Measurements from ENCODE around the gene AMMECR1. TPM values are rescaled to one million over a fixed set of nuclear protein-coding genes. Genes with fewer than 3 reads are reported as not detected.
"Not testable (repeated sequence)": the region's sequence is repeated elsewhere in the genome, so short reads cannot be mapped to it uniquely, and the experiment has no call there.

AMMECR1 gene
- total RNA-seq, 1 donor from 2014 or later, result 19.3 TPM

- TF ChIP-seq, protein P1, sequence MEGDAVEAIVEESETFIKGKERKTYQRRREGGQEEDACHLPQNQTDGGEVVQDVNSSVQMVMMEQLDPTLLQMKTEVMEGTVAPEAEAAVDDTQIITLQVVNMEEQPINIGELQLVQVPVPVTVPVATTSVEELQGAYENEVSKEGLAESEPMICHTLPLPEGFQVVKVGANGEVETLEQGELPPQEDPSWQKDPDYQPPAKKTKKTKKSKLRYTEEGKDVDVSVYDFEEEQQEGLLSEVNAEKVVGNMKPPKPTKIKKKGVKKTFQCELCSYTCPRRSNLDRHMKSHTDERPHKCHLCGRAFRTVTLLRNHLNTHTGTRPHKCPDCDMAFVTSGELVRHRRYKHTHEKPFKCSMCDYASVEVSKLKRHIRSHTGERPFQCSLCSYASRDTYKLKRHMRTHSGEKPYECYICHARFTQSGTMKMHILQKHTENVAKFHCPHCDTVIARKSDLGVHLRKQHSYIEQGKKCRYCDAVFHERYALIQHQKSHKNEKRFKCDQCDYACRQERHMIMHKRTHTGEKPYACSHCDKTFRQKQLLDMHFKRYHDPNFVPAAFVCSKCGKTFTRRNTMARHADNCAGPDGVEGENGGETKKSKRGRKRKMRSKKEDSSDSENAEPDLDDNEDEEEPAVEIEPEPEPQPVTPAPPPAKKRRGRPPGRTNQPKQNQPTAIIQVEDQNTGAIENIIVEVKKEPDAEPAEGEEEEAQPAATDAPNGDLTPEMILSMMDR (conservative IDR thresholded peaks at IDR 0.05), result no peak
- H3K36me3 Mint-ChIP-seq, result peaks cover 15% of the 10 kb centered on the region
- H3K4me1 Mint-ChIP-seq (ENCODE audit: unreplicated experiment), result peaks cover 10% of the 10 kb centered on the region
- no peaks in the 10 kb centered on the region for H3K9me3 Mint-ChIP-seq
- no peak overlapping the region for H3K4me3 Mint-ChIP-seq
- no peaks in the 10 kb centered on the region for H3K27me3 Mint-ChIP-seq
- no peak for DNase-seq (ENCODE audit: extremely low spot score, unreplicated experiment)
- H3K27ac Mint-ChIP-seq, result no peak overlapping the region
These were observed 158.0 kb downstream of the AMMECR1 start for GRCh38 chrX:110159865-110160264.

DNA sequence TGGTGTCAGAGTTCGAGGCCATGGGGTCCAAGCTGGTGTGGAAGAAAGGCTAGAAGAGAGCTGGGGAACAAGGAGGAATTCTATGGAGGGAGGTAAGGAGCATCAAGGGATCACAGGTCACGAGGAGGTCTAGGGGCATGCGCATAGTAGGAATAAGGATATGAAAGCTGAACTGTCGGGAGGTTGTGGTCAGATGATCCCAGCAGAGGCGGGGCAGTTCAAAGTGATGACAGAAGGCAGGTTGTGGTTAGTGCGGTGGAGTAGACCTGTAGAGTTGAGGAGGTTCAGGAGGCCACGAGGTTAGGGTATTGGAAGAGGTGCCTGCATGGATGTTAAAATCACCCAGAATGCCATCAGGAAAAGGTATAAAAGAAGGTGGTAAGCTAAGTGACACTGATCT lies 158.7 kb downstream of the AMMECR1 start:
- TF ChIP-seq, protein P1 (conservative IDR thresholded peaks at IDR 0.05), result no peak
- H3K4me1 Mint-ChIP-seq (ENCODE audit: unreplicated experiment), result peaks cover 10% of the 10 kb centered on the region
- no peak overlapping the region for H3K27ac Mint-ChIP-seq

GRCh38 chrX:110157444-110157843 lies 160.4 kb downstream of the AMMECR1 start:
- H3K27me3 Mint-ChIP-seq, result no peaks in the 10 kb centered on the region

More for the DNA sequence above, 158.7 kb downstream of the AMMECR1 start:
- Mint-ChIP-seq H3K27me3 (no peaks in the 10 kb centered on the region), H3K9me3 (no peaks in the 10 kb centered on the region), H3K36me3 (peaks cover 15% of the 10 kb centered on the region), H3K4me3 (no peak overlapping the region)
- no peak for DNase-seq (ENCODE audit: extremely low spot score, unreplicated experiment)

DNA sequence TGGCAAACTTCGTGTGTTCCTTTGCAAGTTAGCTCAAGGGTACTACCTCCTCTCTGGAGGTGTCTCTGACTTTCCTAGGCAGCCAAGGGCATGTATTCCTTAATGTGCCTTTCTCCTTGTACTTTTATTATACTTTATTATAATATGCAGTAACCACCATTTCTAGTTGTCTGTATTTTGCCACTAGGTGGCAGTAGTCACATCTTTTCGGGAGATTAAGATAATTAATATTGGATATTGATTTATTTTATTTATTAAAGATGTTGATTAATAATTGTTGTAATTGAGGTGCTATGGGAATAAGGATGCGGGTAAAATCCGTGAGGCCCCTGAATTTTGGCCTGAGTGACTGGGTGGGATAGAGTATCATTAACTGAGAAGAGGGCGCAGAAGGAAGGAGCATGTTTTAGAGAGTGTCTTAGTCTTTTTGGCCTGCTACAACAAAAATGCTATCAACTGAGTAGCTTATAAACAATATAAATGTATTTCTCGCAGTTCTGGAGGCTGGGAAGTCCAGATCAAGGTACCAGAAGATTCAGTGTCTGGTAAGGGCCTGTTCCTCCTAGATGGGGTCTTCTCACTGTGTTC lies 161.6 kb downstream of the AMMECR1 start:
- H3K36me3 Mint-ChIP-seq, result peaks cover 22% of the 10 kb centered on the region
- no peak overlapping the region for H3K27ac Mint-ChIP-seq
- TF ChIP-seq, protein P1 (conservative IDR thresholded peaks at IDR 0.05), result peak; percentile 84
- no peaks in the 10 kb centered on the region for H3K27me3 Mint-ChIP-seq
- peaks cover 15% of the 10 kb centered on the region for H3K4me1 Mint-ChIP-seq (ENCODE audit: unreplicated experiment)
- DNase-seq (ENCODE audit: extremely low spot score, unreplicated experiment), result no peak
- no peaks in the 10 kb centered on the region for H3K9me3 Mint-ChIP-seq
- no peak overlapping the region for H3K4me3 Mint-ChIP-seq

More at GRCh38 chrX:110157444-110157843, 160.4 kb downstream of the AMMECR1 start:
- TF ChIP-seq, protein P1 (conservative IDR thresholded peaks at IDR 0.05), result no peak
- Mint-ChIP-seq H3K9me3 (no peaks in the 10 kb centered on the region), H3K36me3 (peaks cover 22% of the 10 kb centered on the region), H3K4me3 (no peak overlapping the region), H3K4me1 (ENCODE audit: unreplicated experiment) (peaks cover 15% of the 10 kb centered on the region), H3K27ac (no peak overlapping the region)
- no peak for DNase-seq (ENCODE audit: extremely low spot score, unreplicated experiment)

DNA sequence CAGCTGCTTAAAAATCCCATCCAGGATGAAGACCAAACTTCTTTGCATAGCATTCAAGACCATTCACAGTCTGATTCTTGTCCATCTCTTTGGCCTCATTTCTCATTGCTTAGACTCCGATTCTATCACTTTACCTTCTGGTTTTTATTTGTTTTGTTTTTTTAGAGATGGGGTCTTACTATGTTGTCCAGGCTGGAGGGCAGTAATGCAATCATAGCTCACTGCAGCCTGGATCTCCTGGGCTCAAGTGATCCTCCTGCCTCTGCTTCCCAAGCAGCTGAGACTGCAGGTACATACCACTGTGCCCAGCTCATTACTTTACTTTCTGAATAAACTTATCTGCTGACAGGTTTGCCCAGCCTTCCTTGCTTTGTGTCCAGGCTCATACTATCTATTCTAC lies 162.1 kb downstream of the AMMECR1 start:
- H3K4me1 Mint-ChIP-seq (ENCODE audit: unreplicated experiment), result peaks cover 15% of the 10 kb centered on the region
- peaks cover 22% of the 10 kb centered on the region for H3K36me3 Mint-ChIP-seq
- H3K27me3 Mint-ChIP-seq, result no peaks in the 10 kb centered on the region
- no peak overlapping the region for H3K4me3 Mint-ChIP-seq
- H3K9me3 Mint-ChIP-seq, result no peaks in the 10 kb centered on the region
- H3K27ac Mint-ChIP-seq, result no peak overlapping the region
- TF ChIP-seq, protein P1 (conservative IDR thresholded peaks at IDR 0.05), result no peak
- no peak for DNase-seq (ENCODE audit: extremely low spot score, unreplicated experiment)

DNA sequence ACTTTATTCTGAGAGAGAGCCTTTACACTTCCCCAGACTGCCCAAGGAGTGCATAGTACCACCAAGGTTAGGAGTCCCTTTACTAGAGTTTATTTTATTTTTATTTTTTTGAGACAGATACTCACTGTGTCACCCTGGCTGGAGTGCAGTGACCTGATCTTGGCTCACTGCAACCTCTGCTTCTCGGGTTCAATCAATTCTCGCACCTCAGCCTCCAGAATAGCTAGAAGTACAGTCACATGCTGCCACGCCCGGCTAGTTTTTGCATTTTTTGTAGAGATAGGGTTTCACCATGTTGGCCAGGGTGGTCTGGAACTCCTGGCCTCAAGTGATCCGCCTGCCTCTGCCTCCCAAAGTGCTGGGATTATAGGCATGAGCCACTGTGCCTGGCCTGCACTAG lies 163.6 kb downstream of the AMMECR1 start:
- not testable (repeated sequence) for DNase-seq (ENCODE audit: extremely low spot score, unreplicated experiment); H3K4me3 Mint-ChIP-seq; H3K9me3 Mint-ChIP-seq; H3K27ac Mint-ChIP-seq; H3K27me3 Mint-ChIP-seq
- Mint-ChIP-seq H3K4me1 (ENCODE audit: unreplicated experiment) (peaks cover 15% of the 10 kb centered on the region), H3K36me3 (peaks cover 28% of the 10 kb centered on the region)
